K562 (cell line): ENCODE data around the gene SH3BGR. TPM values are rescaled to one million over a fixed set of nuclear protein-coding genes. Genes with fewer than 3 reads are reported as not detected.

Experiments used
- ATAC-seq: fragments of 200-7000 bp; cut with Tn5 transposase; 3 replicates; pipeline ENCODE4 v1.9.1; 2020; ENCODE audit warnings: moderate library complexity
- BruUV-seq: library from RNA; stranded (reverse); fragments of 400-500 nt; replicated peaks from 2 replicates; lab custom pipeline; 2021; lab: Mats Ljungman, UMichigan
- CTCF ChIA-PET: fragments of 300-600 bp; formaldehyde crosslinking; extraction: SDS; loops from one replicate; lab custom pipeline; 2021; ENCODE audit warnings: low intra/inter-chr PET ratio; lab: Yijun Ruan, JAX
- POLR2A ChIA-PET: fragments of 300-600, 350-650 bp; sonication (Branson Sonifier 250); formaldehyde crosslinking; extraction: SDS; loops from one replicate; lab custom pipeline; 2021; ENCODE audit warnings: antibody characterized with exemption, inconsistent platforms; lab: Yijun Ruan, JAX
- DNase-seq, 4 experiments: peaks; one replicate each; pipeline versions ENCODE4 v3.0.0 to v3.0.0-alpha.2; 2011 to 2018; ENCODE audit warnings: low spot score in 3 of 4, mixed read lengths in 3 of 4; ENCODE audit errors: extremely low read depth in 1 of 4
- FAIRE-seq: peaks from 2 replicates; lab custom pipeline; 2011; peaks lifted over from hg19 to GRCh38; lab: Jason Lieb, UNC
- H2AFZ ChIP-seq: 2 replicates; pipeline ENCODE4 v1.6.0; 2011; ENCODE audit warnings: low read depth, low read length, control low read depth, inconsistent platforms
- H3K27ac ChIP-seq: fragments of 200-600 bp; 3 replicates; pipeline ENCODE4 v1.8.0; 2011; ENCODE audit warnings: low read depth, mild to moderate bottlenecking, control low read depth, inconsistent platforms, low read length, moderate library complexity, mixed read lengths; ENCODE audit errors: extremely low read depth
- H3K27me3 ChIP-seq, 2 experiments: fragments of 300-600 bp in 1 of 2; 2 replicates in 1 of 2; 3 replicates in 1 of 2; pipeline versions ENCODE4 v1.6.0 to v1.8.0; 2011; ENCODE audit warnings: inconsistent platforms in 2 of 2, low read length in 2 of 2, mild to moderate bottlenecking in 1 of 2, mixed read lengths in 1 of 2, moderate library complexity in 1 of 2; ENCODE audit not compliant: control insufficient read depth in 2 of 2, insufficient read depth in 2 of 2
- H3K36me3 ChIP-seq: fragments of 300-600 bp; 3 replicates; pipeline ENCODE4 v1.8.0; 2011; ENCODE audit warnings: mild to moderate bottlenecking, low read length, inconsistent platforms; ENCODE audit not compliant: control insufficient read depth, insufficient read depth
- H3K4me1 ChIP-seq, 2 experiments: fragments of 200-600 bp in 1 of 2; replicated peaks in 1 of 2; 2 replicates in 1 of 2; 3 replicates in 1 of 2; pipeline versions ENCODE4 v1.5.1 to v1.8.0; 2011; ENCODE audit warnings: inconsistent platforms in 2 of 2, low read length in 2 of 2, mild to moderate bottlenecking in 1 of 2, mixed read lengths in 1 of 2, moderate library complexity in 1 of 2; ENCODE audit not compliant: control insufficient read depth in 2 of 2, insufficient read depth in 2 of 2
- H3K4me2 ChIP-seq: 2 replicates; pipeline ENCODE4 v1.6.1; 2011; ENCODE audit warnings: low read length, control low read depth, inconsistent platforms, mixed read lengths; ENCODE audit not compliant: insufficient read depth
- H3K4me3 ChIP-seq: fragments of 200-600 bp; sonication (generic), shearing (Covaris generic); 2 replicates; pipeline ENCODE4 v1.5.1; 2016; ENCODE audit warnings: control low read depth, inconsistent platforms
- H3K79me2 ChIP-seq: fragments of 200-600 bp; 3 replicates; pipeline ENCODE4 v1.8.0; 2011; ENCODE audit warnings: low read length, inconsistent platforms; ENCODE audit not compliant: control insufficient read depth, insufficient read depth
- H3K9ac ChIP-seq, 2 experiments: 2 replicates each; pipeline versions ENCODE4 v1.6.0 to v1.6.1; 2011; ENCODE audit warnings: low read depth in 2 of 2, low read length in 2 of 2, control low read depth in 1 of 2, inconsistent platforms in 1 of 2, mild to moderate bottlenecking in 1 of 2, mixed read lengths in 1 of 2; ENCODE audit not compliant: insufficient read depth in 1 of 2
- H3K9me1 ChIP-seq: one replicate; pipeline ENCODE4 v1.6.0; 2011; ENCODE audit warnings: inconsistent platforms, mild to moderate bottlenecking, low read length, moderate library complexity; ENCODE audit not compliant: control insufficient read depth, insufficient read depth
- H3K9me3 ChIP-seq: replicated peaks from 2 replicates; pipeline ENCODE4 v1.5.1; 2011; ENCODE audit warnings: low read depth, low read length, inconsistent platforms; ENCODE audit not compliant: control insufficient read depth, insufficient read depth
- H4K20me1 ChIP-seq: replicated peaks from 2 replicates; pipeline ENCODE4 v1.6.1; 2011; ENCODE audit warnings: low read length, inconsistent platforms, mixed read lengths; ENCODE audit not compliant: control insufficient read depth, insufficient read depth
- HLTF ChIP-seq: fragments of 450-650 bp; IDR thresholded peaks from 2 replicates; pipeline ENCODE4 v1.6.1; 2016
- MXD1 ChIP-seq: fragments of 250-450 bp; sonication (Bioruptor Pico); IDR thresholded peaks from 2 replicates; pipeline ENCODE4 v1.8.0; 2021; ENCODE audit warnings: borderline replicate concordance, mild to moderate bottlenecking, moderate library complexity; ENCODE audit not compliant: poor library complexity, severe bottlenecking
- NBN ChIP-seq: fragments of 450-650 bp; IDR thresholded peaks from 2 replicates; pipeline ENCODE4 v1.6.1; 2016; ENCODE audit warnings: low read depth, mild to moderate bottlenecking
- NCOA4 ChIP-seq: fragments of 450-650 bp; IDR thresholded peaks from 2 replicates; pipeline ENCODE4 v1.6.1; 2018; ENCODE audit warnings: mild to moderate bottlenecking; ENCODE audit not compliant: partially characterized antibody
- RFX7 ChIP-seq: fragments of 250-450 bp; sonication (Bioruptor Pico); IDR thresholded peaks from 2 replicates; pipeline ENCODE4 v1.5.1; 2021; ENCODE audit warnings: mild to moderate bottlenecking
- TFAP4 ChIP-seq: sonication (generic); formaldehyde crosslinking; IDR thresholded peaks from 2 replicates; pipeline ENCODE4 v1.8.0; 2022; ENCODE audit warnings: missing genetic modification reagents, mild to moderate bottlenecking, moderate library complexity, borderline replicate concordance
- ZNF311 ChIP-seq: fragments of 250-450 bp; sonication (Bioruptor Pico); IDR thresholded peaks from 2 replicates; pipeline ENCODE4 v1.4.0; 2020; ENCODE audit warnings: mild to moderate bottlenecking, moderate library complexity
- WGBS: fragments of 100-300 bp; shearing (Covaris generic); methylation state at CpG from one replicate; pipeline ENCODE4 v1.1.6; 2016; ENCODE audit warnings: low coverage, mixed read lengths; ENCODE audit not compliant: insufficient coverage; ENCODE audit errors: missing lambda C conversion rate; 5-methylcytosine and 5-hydroxymethylcytosine counted together
- in situ Hi-C: fragments of 300-500 bp; cut with MboI; formaldehyde crosslinking; loops from 4 replicates; pipeline ENCODE4 v1.15.0; 2018; ENCODE audit warnings: inconsistent platforms, mixed read lengths
- intact Hi-C: fragments of 100-400 bp; cut with micrococcal nuclease; formaldehyde crosslinking; loops from 2 replicates; pipeline ENCODE4 v1.14.2; 2022
- polyA plus RNA-seq, 8 experiments: library from polyadenylated mRNA; depleted of rRNA in 4 of 8; stranded (reverse) in 5 of 8; unstranded in 3 of 8; fragments of >200 nt; fragmentation: Nextera tagmentation in 2 of 8; fragmentation: Illumina TruSeq in 1 of 8; extraction: Ambion mirVana in 2 of 8; extraction: Trizol in 1 of 8; gene quantifications; 2 replicates each; pipeline versions ENCODE4 v1.2.1 to v1.2.3, GENCODE V29; 2011 to 2014; ENCODE audit warnings: inconsistent platforms in 1 of 8, missing spikeins in 1 of 8
- total RNA-seq, 7 experiments: library from RNA; depleted of rRNA in 6 of 7; stranded (reverse); fragments of >200 nt in 6 of 7; fragmentation: Illumina TruSeq in 2 of 7; extraction: Trizol in 2 of 7; gene quantifications; 2 replicates each; pipeline versions ENCODE4 v1.2.1 to v1.2.3, GENCODE V29; 2011 to 2021; ENCODE audit warnings: low replicate concordance in 1 of 7

SH3BGR gene
- total and polyA plus RNA-seq, 9 of the 15 experiments (the other 6 are each of a cell fraction or from before 2014, with no cell fraction given), result 6.6 to 42.9 (median 25.6) TPM

- no peak for TF ChIP-seq HLTF
- TF ChIP-seq MXD1 (CRISPR knock-in tag), result no peak
- no peak for TF ChIP-seq NBN
- TF ChIP-seq RFX7, result no peak
Measured at GRCh38 chr21:39523915-39524314, 72.1 kb downstream of the SH3BGR start (continued).

- no peaks in the 10 kb centered on the region for H3K9me1 ChIP-seq
- intact Hi-C loops, result no loop called here
- H3K36me3 ChIP-seq, result no peaks in the 10 kb centered on the region
- in situ Hi-C loops, result loop anchor here (10.0 kb wide), 1 partner anchor 600 kb away; no protein-coding TSS in a partner anchor
- no peak overlapping the region for H2AFZ ChIP-seq
- ChIA-PET CTCF (no interaction called here), POLR2A (interaction anchor here (0.6 to 1.6 kb wide), 3 partner anchors 9 to 1054 kb away, joined by 3 to 4 read pairs (median 3); no protein-coding TSS in a partner anchor)
- FAIRE-seq, result no peak
- no peak overlapping the region for H3K4me3 ChIP-seq
- H3K9me3 ChIP-seq, result no peaks in the 10 kb centered on the region
- TF ChIP-seq ZNF311 (CRISPR knock-in tag) (no peak), TFAP4 (CRISPR knock-in tag) (no peak), NCOA4 (no peak)
- TF ChIP-seq, all 486 proteins: peak for 0
- Histone ChIP-seq H4K20me1 (0 out of 2 replicates have a peak, but pooled peaks cover 4% of the 10 kb centered on the region), H3K27ac (no peak overlapping the region), H3K9ac (no peak overlapping the region), H3K79me2 (no peaks in the 10 kb centered on the region), H3K27me3 (peaks cover 17 to 40% of the 10 kb centered on the region in 2 experiments; a peak in 4 of 5 replicates), H3K4me1 (no peaks in the 10 kb centered on the region), H3K4me2 (no peak overlapping the region)
- 4% methylated on average over 3 of the region's 3 CpGs for WGBS
- no TSS peak for BruUV-seq
- DNase-seq (no peak), ATAC-seq (no peak)
Measured at GRCh38 chr21:39525129-39525528, 73.4 kb downstream of the SH3BGR start.
